HepG2 (cell line): ENCODE measurements around the gene SMTNL1. TPM values are rescaled to one million over a fixed set of nuclear protein-coding genes. Genes with fewer than 3 reads are reported as not detected.

Source experiments
- GRHL1 ChIP-seq: sonication (generic); formaldehyde crosslinking; conservative IDR thresholded peaks from 2 replicates; pipeline ENCODE4 v1.8.0; 2022; ENCODE audit warnings: missing genetic modification reagents
- HMGXB3 ChIP-seq: sonication (generic); formaldehyde crosslinking; IDR thresholded peaks from 2 replicates; pipeline ENCODE4 v1.4.0; 2020; ENCODE audit warnings: missing genetic modification reagents, borderline replicate concordance
- KAT2B ChIP-seq: fragments of 150-350 bp; IDR thresholded peaks from 2 replicates; pipeline ENCODE4 v1.6.1; 2014; ENCODE audit warnings: low read depth, low read length, borderline replicate concordance
- NFE2 ChIP-seq: sonication (generic); formaldehyde crosslinking; IDR thresholded peaks from 2 replicates; pipeline ENCODE4 v1.4.0; 2020; ENCODE audit warnings: missing genetic modification reagents
- RXRA ChIP-seq: sonication (generic); formaldehyde crosslinking; IDR thresholded peaks from 2 replicates; pipeline ENCODE4 v1.5.1; 2020; ENCODE audit warnings: missing genetic modification reagents
- SALL1 ChIP-seq: sonication (generic); formaldehyde crosslinking; IDR thresholded peaks from 2 replicates; pipeline ENCODE4 v1.8.0; 2022; ENCODE audit warnings: mild to moderate bottlenecking, missing genetic modification reagents
- THYN1 ChIP-seq: sonication (generic); formaldehyde crosslinking; IDR thresholded peaks from 2 replicates; pipeline ENCODE4 v1.8.1; 2023; ENCODE audit warnings: low read depth, mild to moderate bottlenecking, moderate library complexity, missing genetic modification reagents, borderline replicate concordance
- ZKSCAN5 ChIP-seq: sonication (generic); formaldehyde crosslinking; IDR thresholded peaks from 2 replicates; pipeline ENCODE4 v1.5.1; 2020; ENCODE audit warnings: mild to moderate bottlenecking, missing genetic modification reagents
- ZNF143 ChIP-seq: sonication (generic); formaldehyde crosslinking; IDR thresholded peaks from 2 replicates; pipeline ENCODE4 v1.4.0; 2020; ENCODE audit warnings: missing genetic modification reagents
- ZNF251 ChIP-seq: sonication (generic); formaldehyde crosslinking; IDR thresholded peaks from 2 replicates; pipeline ENCODE4 v1.9.0; 2021; ENCODE audit warnings: mild to moderate bottlenecking, missing genetic modification reagents
- ZNF550 ChIP-seq: sonication (generic); formaldehyde crosslinking; IDR thresholded peaks from 2 replicates; pipeline ENCODE4 v1.4.0; 2020; ENCODE audit warnings: mild to moderate bottlenecking, missing genetic modification reagents, borderline replicate concordance
- ZNF710 ChIP-seq: sonication (generic); formaldehyde crosslinking; IDR thresholded peaks from 2 replicates; pipeline ENCODE4 v1.5.0; 2020; ENCODE audit warnings: mild to moderate bottlenecking, missing genetic modification reagents, borderline replicate concordance
- ZSCAN31 ChIP-seq: sonication (generic); formaldehyde crosslinking; IDR thresholded peaks from 2 replicates; pipeline ENCODE4 v1.5.0; 2020; ENCODE audit warnings: low read depth, mild to moderate bottlenecking, missing genetic modification reagents
- ZXDC ChIP-seq: sonication (generic); formaldehyde crosslinking; IDR thresholded peaks from 2 replicates; pipeline ENCODE4 v1.5.0; 2020; ENCODE audit warnings: mild to moderate bottlenecking, missing genetic modification reagents
- polyA plus RNA-seq, 8 experiments: library from polyadenylated mRNA; depleted of rRNA in 3 of 8; stranded (reverse) in 7 of 8; unstranded in 1 of 8; fragments of >200 nt; fragmentation: Illumina TruSeq in 4 of 8; extraction: Trizol in 4 of 8; gene quantifications; 2 replicates each; pipeline versions ENCODE4 v1.2.1 to v1.2.3, GENCODE V29; 2011 to 2016; ENCODE audit warnings: low read depth in 4 of 8, missing spikeins in 1 of 8, mixed read lengths in 1 of 8; ENCODE audit not compliant: insufficient read depth in 1 of 8
- total RNA-seq, 5 experiments: library from RNA; depleted of rRNA; stranded (reverse); fragments of >200 nt; fragmentation: Illumina TruSeq; extraction: Trizol; gene quantifications; 2 replicates each; pipeline ENCODE4 v1.2.3, GENCODE V29; 2016; ENCODE audit warnings: low read depth in 1 of 5
- TF ChIP-seq, protein P1 (sequence below): sonication (generic); formaldehyde crosslinking; IDR thresholded peaks from 2 replicates; pipeline ENCODE4 v1.4.0; 2020; ENCODE audit warnings: missing genetic modification reagents

The SMTNL1 gene
- total and polyA plus RNA-seq, 2 of the 13 experiments (the other 11 are each of a cell fraction or from before 2014, with no cell fraction given) = 0.04 TPM; not detected in 1

GRCh38 chr11:57530596-57531507 lies 6.5 kb upstream of the SMTNL1 start, which contains the start of gene TIMM10 (continued):
- TF ChIP-seq THYN1 (CRISPR knock-in tag) (no peak), KAT2B (no peak), SALL1 (CRISPR knock-in tag) (peak; percentile 46; the same call in 1 of the 2 replicates), ZKSCAN5 (CRISPR knock-in tag) (no peak), ZXDC (CRISPR knock-in tag) (no peak), GRHL1 (CRISPR knock-in tag) (no peak), ZNF143 (peak; percentile 75), ZNF710 (CRISPR knock-in tag) (no peak), HMGXB3 (CRISPR knock-in tag) (peak; percentile 86), ZNF251 (CRISPR knock-in tag) (no peak), ZNF550 (no peak), RXRA (CRISPR knock-in tag) (no peak), NFE2 (CRISPR knock-in tag) (no peak), ZSCAN31 (CRISPR knock-in tag) (no peak)
- TF ChIP-seq, protein P1, sequence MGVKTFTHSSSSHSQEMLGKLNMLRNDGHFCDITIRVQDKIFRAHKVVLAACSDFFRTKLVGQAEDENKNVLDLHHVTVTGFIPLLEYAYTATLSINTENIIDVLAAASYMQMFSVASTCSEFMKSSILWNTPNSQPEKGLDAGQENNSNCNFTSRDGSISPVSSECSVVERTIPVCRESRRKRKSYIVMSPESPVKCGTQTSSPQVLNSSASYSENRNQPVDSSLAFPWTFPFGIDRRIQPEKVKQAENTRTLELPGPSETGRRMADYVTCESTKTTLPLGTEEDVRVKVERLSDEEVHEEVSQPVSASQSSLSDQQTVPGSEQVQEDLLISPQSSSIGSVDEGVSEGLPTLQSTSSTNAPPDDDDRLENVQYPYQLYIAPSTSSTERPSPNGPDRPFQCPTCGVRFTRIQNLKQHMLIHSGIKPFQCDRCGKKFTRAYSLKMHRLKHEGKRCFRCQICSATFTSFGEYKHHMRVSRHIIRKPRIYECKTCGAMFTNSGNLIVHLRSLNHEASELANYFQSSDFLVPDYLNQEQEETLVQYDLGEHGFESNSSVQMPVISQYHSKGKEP (CRISPR knock-in tag) = no peak
